Keratinocyte (primary cell): ENCODE data around the gene PDE6A. TPM values are rescaled to one million over a fixed set of nuclear protein-coding genes. Genes with fewer than 3 reads are reported as not detected.

Source experiments
- DNase-seq: peaks from one replicate; pipeline ENCODE4 v3.0.0-alpha.2; 2011; ENCODE audit warnings: low read depth, missing footprints, low spot score
- FAIRE-seq: peaks from 2 replicates; lab custom pipeline; 2011; peaks lifted over from hg19 to GRCh38; lab: Jason Lieb, UNC
- H2AFZ ChIP-seq: 2 replicates; pipeline ENCODE4 v1.6.0; 2012; ENCODE audit warnings: low read length, control low read depth, inconsistent platforms; ENCODE audit not compliant: control insufficient read depth
- H3K27ac ChIP-seq: 2 replicates; pipeline ENCODE4 v1.5.1; 2011; ENCODE audit warnings: low read length; ENCODE audit not compliant: control insufficient read depth, insufficient read depth
- H3K27me3 ChIP-seq: 3 replicates; pipeline ENCODE4 v1.6.0; 2011; ENCODE audit warnings: low read length; ENCODE audit not compliant: control insufficient read depth, insufficient read depth; ENCODE audit errors: extremely low read depth
- H3K36me3 ChIP-seq, 2 experiments: 2 replicates in 1 of 2; 3 replicates in 1 of 2; pipeline ENCODE4 v1.5.1; 2011; ENCODE audit warnings: low read length in 2 of 2, mild to moderate bottlenecking in 1 of 2; ENCODE audit not compliant: control insufficient read depth in 2 of 2, insufficient read depth in 2 of 2; ENCODE audit errors: extremely low read depth in 1 of 2
- H3K4me1 ChIP-seq: 3 replicates; pipeline ENCODE4 v1.5.1; 2011; ENCODE audit warnings: low read length; ENCODE audit not compliant: control insufficient read depth, insufficient read depth; ENCODE audit errors: extremely low read depth
- H3K4me2 ChIP-seq: 3 replicates; pipeline ENCODE4 v1.6.0; 2011; ENCODE audit warnings: low read depth, low read length; ENCODE audit not compliant: control insufficient read depth, insufficient read depth; ENCODE audit errors: extremely low read depth
- H3K4me3 ChIP-seq, 3 experiments: fragments of 200-600 bp in 1 of 3; sonication (generic) in 1 of 3; 2 replicates in 2 of 3; 3 replicates in 1 of 3; pipeline ENCODE4 v1.5.1; 2011 to 2016; ENCODE audit warnings: low read length in 3 of 3, mild to moderate bottlenecking in 3 of 3, control low read depth in 2 of 3, inconsistent platforms in 1 of 3, low read depth in 1 of 3, mixed read lengths in 1 of 3, mixed run types in 1 of 3, moderate library complexity in 1 of 3; ENCODE audit not compliant: control insufficient read depth in 2 of 3, insufficient read depth in 2 of 3; ENCODE audit errors: extremely low read depth in 1 of 3
- H3K79me2 ChIP-seq: 2 replicates; pipeline ENCODE4 v1.6.0; 2012; ENCODE audit warnings: low read length; ENCODE audit not compliant: control insufficient read depth, insufficient read depth
- H3K9ac ChIP-seq: 3 replicates; pipeline ENCODE4 v1.6.0; 2011; ENCODE audit warnings: low read length; ENCODE audit not compliant: control insufficient read depth, insufficient read depth; ENCODE audit errors: extremely low read depth
- H3K9me1 ChIP-seq: 3 replicates; pipeline ENCODE4 v1.6.0; 2011; ENCODE audit warnings: low read length; ENCODE audit not compliant: control insufficient read depth, insufficient read depth; ENCODE audit errors: extremely low read depth
- H3K9me3 ChIP-seq: 2 replicates; pipeline ENCODE4 v1.5.1; 2012; ENCODE audit warnings: low read depth, low read length; ENCODE audit not compliant: control insufficient read depth
- H4K20me1 ChIP-seq: 3 replicates; pipeline ENCODE4 v1.6.0; 2011; ENCODE audit warnings: low read length; ENCODE audit not compliant: control insufficient read depth, insufficient read depth; ENCODE audit errors: extremely low read depth
- EZH2 ChIP-seq: IDR thresholded peaks from one replicate; pipeline ENCODE4 v1.6.1; 2012; ENCODE audit warnings: inconsistent platforms, mild to moderate bottlenecking, low read length, moderate library complexity
- dilution Hi-C: fragments of 300-500 bp; cut with MboI; formaldehyde crosslinking; loops from one replicate; pipeline ENCODE4 v1.7.0; 2020; ENCODE audit warnings: low sequenced_read_pairs; ENCODE audit not compliant: extremely low pct_ligation_motif_present
- polyA plus RNA-seq, 5 experiments: library from polyadenylated mRNA; depleted of rRNA in 3 of 5; stranded (reverse) in 3 of 5; stranded (forward) in 1 of 5; unstranded in 1 of 5; fragments of >200 nt; gene quantifications; 1 replicate in 1 of 5; 2 replicates in 3 of 5; 3 replicates in 1 of 5; pipeline versions ENCODE4 v1.2.1 to v1.2.3, GENCODE V29; 2011 to 2012; ENCODE audit warnings: missing spikeins in 2 of 5, low read depth in 1 of 5, low replicate concordance in 1 of 5
- TF ChIP-seq, protein P1 (sequence below), 3 experiments: IDR thresholded peaks in 1 of 3; conservative IDR thresholded peaks in 1 of 3; optimal IDR thresholded peaks in 1 of 3; 2 replicates in 2 of 3; 3 replicates in 1 of 3; pipeline versions ENCODE3 to v1.5.1; 2011; ENCODE audit warnings: low read length in 3 of 3, mild to moderate bottlenecking in 3 of 3, moderate library complexity in 2 of 3, control low read depth in 1 of 3, inconsistent platforms in 1 of 3; ENCODE audit not compliant: insufficient read depth in 2 of 3; ENCODE audit errors: extremely low read depth in 1 of 3

Gene PDE6A
- polyA plus RNA-seq, 1 donor (not counting 4 experiments of a cell fraction or from before 2014, with no cell fraction given): 0.03 TPM

DNA sequence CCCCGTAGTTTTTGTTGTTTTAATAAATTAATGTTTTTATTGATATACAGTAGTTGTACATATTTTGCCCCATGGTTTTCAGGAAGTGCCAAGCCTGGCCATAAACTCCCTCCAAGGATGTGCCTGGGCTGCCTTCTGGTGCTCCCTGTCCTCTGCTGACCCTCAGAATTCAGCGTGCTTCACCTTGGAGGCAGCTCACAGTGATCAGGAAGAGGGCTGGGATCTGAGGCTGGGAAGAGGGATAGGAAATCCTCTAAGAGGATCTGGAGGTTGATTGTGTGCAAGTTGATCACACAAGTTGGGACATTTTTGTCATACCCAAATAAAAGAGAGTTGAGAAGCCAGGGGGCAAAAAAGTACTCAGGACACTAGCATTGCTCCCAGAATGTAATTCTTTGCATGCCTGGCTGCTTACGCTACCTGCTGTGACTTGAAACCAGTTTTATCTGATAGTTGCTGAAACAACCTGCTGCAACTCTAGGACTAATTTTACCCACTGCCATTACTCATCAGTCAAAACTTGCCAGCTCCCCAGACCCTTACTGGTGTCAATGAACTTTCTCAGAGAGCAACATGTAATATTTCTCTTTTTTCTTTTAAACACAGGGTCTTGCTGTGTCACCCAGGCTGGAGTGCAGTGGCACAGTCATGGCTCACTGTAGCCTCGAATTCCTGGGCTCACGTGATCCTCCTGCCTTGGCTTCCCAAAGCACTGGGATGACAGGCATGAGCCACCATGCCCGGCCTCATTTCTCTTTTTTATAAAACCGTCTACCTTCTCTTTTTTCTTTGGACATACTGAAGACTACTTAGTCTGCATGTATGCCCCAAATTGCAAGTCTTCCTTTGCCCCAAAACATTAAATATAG, 29.0 kb downstream of the PDE6A start:
- Histone ChIP-seq H3K36me3 (no peaks in the 10 kb centered on the region), H3K9ac (peak overlapping the region; percentile 40), H3K4me2 (peak overlapping the region; percentile 76), H2AFZ (peak overlapping the region; percentile 16), H3K27me3 (no peaks in the 10 kb centered on the region), H3K4me1 (peaks cover 27% of the 10 kb centered on the region), H3K9me1 (no peaks in the 10 kb centered on the region), H4K20me1 (no peaks in the 10 kb centered on the region), H3K9me3 (no peaks in the 10 kb centered on the region), H3K4me3 (no peak overlapping the region), H3K79me2 (no peaks in the 10 kb centered on the region), H3K27ac (peak overlapping the region; percentile 72)
- peak; percentile 58 for DNase-seq
- peak; percentile 97 for FAIRE-seq
- dilution Hi-C loops: no loop called here
- TF ChIP-seq, protein P1, sequence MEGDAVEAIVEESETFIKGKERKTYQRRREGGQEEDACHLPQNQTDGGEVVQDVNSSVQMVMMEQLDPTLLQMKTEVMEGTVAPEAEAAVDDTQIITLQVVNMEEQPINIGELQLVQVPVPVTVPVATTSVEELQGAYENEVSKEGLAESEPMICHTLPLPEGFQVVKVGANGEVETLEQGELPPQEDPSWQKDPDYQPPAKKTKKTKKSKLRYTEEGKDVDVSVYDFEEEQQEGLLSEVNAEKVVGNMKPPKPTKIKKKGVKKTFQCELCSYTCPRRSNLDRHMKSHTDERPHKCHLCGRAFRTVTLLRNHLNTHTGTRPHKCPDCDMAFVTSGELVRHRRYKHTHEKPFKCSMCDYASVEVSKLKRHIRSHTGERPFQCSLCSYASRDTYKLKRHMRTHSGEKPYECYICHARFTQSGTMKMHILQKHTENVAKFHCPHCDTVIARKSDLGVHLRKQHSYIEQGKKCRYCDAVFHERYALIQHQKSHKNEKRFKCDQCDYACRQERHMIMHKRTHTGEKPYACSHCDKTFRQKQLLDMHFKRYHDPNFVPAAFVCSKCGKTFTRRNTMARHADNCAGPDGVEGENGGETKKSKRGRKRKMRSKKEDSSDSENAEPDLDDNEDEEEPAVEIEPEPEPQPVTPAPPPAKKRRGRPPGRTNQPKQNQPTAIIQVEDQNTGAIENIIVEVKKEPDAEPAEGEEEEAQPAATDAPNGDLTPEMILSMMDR (optimal IDR thresholded peaks at IDR 0.05 in 1 of 3, IDR thresholded peaks at IDR 0.05 in 1 of 3, conservative IDR thresholded peaks at IDR 0.05 in 1 of 3; ENCODE audit: extremely low read depth in 1 of 3, insufficient read depth in 2 of 3, low read length in 3 of 3): no peak
- TF ChIP-seq EZH2: no peak

DNA sequence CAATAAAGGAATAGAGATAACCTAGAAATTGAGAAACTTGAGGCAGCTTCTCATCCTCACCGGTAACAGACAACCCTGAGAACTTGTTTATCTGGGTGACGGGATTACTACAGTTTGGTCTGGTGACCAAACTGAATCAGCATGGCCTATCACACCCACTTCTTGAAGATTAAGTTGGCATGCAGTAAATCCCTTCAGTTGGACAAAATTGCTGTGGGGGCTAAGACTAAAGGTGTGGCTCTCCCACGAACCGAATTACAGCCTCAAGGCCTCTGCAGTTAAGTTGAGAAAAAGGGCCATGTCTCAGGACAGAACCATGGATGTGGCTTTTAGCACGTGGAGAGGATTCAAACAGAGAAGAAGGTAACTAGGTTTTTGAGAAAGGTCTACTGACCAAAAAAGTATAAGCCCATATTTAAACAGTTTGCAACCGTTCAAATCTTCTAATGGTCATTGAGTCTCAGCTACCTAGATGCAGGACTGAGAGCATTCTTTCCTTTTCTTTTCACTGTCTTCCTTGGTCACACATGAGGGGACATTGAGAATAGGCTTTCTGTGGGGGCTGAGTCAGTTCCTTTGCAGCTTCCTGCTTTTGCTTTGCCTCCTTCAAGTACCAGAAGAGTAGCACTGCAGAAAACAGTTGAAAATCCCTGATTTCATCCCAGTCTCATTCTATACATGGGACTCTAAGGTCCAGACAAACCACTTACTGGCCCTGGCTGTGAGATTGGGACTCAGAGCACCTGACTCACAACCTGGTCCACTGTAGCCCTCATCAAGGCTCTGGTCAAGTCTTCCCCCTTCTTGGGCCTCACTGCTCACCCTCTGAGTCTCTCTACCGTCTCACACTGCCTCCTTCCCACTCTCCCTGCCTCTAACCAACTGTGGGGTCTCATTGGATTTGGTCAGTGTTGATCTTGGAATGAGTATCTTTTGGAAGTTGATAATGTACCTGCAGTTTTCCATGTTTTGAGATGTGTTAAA, 30.9 kb downstream of the PDE6A start:
- Histone ChIP-seq H3K9me3 (no peaks in the 10 kb centered on the region), H2AFZ (no peak overlapping the region), H3K4me3 (no peak overlapping the region), H3K36me3 (no peaks in the 10 kb centered on the region), H3K4me1 (peaks cover 27% of the 10 kb centered on the region), H4K20me1 (no peaks in the 10 kb centered on the region), H3K27me3 (no peaks in the 10 kb centered on the region), H3K27ac (no peak overlapping the region), H3K4me2 (no peak overlapping the region), H3K9ac (no peak overlapping the region), H3K79me2 (no peaks in the 10 kb centered on the region), H3K9me1 (no peaks in the 10 kb centered on the region)
- TF ChIP-seq, protein P1 (optimal IDR thresholded peaks at IDR 0.05 in 1 of 3, IDR thresholded peaks at IDR 0.05 in 1 of 3, conservative IDR thresholded peaks at IDR 0.05 in 1 of 3; ENCODE audit: extremely low read depth in 1 of 3, insufficient read depth in 2 of 3, low read length in 3 of 3): no peak
- TF ChIP-seq EZH2: no peak
- dilution Hi-C loops: no loop called here
- DNase-seq: no peak
- peak; percentile 48 for FAIRE-seq
